Activated naive CD4-positive, alpha-beta T cell treated with Interleukin-2 at 50 U/mL for 16 hours (primary cell): ENCODE measurements around the gene TMEM179B.
"Not testable (repeated sequence)": the region's sequence is repeated elsewhere in the genome, so short reads cannot be mapped to it uniquely, and the experiment has no call there.

Source experiments
- DNase-seq: peaks from one replicate; pipeline ENCODE4 v3.0.0-alpha.2; 2020

The TMEM179B gene

DNA sequence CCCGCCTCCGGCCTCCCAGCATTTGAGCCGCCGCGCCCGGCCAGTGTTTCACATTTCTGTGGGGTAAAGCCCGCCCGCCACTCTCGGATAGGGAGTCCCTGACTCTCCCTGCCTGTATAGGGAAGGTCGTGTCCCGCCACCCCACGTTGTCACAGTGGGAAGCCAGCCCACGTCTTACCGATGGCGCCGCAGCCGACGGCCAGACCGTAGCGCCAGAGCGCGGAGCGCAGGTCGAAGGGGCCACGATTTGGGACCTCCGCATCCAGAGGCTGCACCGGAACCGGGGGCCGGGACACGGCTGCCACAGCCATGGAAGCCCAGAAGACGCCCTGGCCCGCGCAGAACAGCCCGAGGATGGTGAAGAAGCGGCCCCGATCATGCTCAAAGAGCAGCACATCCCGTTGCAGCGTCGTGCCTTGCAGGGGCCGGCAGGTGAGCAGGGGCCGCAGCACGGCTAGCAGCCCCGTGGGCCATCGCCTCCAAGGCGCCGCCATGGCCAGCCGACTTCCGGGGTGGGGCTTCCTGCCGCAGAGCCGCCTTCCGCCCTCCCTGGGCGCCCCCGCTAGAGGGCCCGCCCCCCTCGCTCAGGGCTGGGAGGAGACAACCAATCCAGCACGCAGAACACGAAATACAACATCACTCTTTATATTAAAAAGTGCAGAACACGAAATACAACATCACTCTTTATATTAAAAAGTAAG lies 4.4 kb downstream of the TMEM179B start, which contains the start of gene TMEM223:
Gene TMEM223, minus strand, starts transcription at position 506 of the 701 bp plus-strand sequence. Its CDS starts 12 bp downstream, at position 494.
- peak; percentile 93 for DNase-seq

- no peak for DNase-seq
Measured at GRCh38 chr11:62792202-62792575, 5.0 kb downstream of the TMEM179B start.

- DNase-seq, result no peak
Measured at GRCh38 chr11:62794201-62794775, 7.1 kb downstream of the TMEM179B start.

GRCh38 chr11:62796281-62796680 lies 9.1 kb downstream of the TMEM179B start:
- no peak for DNase-seq

DNA sequence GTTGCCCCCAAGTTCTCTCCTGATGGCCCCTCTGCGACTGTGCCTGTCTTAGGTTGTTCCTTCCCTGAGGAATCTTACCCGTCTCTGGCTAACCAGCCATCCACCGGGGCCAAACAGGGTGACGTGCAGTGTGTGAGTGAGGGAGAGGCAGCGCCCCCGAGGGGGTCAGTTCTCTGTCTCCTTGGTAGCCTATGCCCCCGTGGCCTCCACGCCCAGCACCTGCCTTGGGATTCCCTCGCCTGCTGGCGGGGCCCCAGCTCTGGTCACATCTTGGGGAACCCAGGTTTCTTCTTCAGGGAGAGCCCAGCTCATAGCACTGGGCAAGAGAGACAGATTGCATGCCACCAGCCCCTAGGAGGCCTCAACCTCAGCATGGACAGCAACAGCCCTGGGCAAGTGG lies 12.3 kb downstream of the TMEM179B start:
- no peak for DNase-seq

DNA sequence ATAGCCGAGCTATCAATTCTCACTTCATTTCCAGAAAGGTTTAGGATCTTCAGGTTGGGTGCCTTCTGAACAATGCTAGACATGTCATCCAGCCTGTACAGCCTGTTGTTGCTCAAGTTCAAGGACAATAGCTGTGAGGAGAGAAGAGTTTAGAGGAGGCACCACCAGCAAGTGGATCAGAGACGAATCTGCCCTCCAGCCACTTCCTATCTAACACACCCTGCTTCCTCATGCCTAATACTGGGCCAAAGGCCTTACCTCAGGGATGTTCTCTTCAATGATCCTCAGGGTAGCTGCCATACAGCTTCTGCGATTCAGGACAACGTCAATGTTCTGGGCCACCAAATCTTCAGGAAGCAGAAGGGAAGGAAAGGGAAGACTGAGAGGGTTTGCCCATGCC lies 13.9 kb downstream of the TMEM179B start:
- DNase-seq, result no peak

- no peak for DNase-seq
Measured at GRCh38 chr11:62804310-62805075, 17.3 kb downstream of the TMEM179B start.

DNA sequence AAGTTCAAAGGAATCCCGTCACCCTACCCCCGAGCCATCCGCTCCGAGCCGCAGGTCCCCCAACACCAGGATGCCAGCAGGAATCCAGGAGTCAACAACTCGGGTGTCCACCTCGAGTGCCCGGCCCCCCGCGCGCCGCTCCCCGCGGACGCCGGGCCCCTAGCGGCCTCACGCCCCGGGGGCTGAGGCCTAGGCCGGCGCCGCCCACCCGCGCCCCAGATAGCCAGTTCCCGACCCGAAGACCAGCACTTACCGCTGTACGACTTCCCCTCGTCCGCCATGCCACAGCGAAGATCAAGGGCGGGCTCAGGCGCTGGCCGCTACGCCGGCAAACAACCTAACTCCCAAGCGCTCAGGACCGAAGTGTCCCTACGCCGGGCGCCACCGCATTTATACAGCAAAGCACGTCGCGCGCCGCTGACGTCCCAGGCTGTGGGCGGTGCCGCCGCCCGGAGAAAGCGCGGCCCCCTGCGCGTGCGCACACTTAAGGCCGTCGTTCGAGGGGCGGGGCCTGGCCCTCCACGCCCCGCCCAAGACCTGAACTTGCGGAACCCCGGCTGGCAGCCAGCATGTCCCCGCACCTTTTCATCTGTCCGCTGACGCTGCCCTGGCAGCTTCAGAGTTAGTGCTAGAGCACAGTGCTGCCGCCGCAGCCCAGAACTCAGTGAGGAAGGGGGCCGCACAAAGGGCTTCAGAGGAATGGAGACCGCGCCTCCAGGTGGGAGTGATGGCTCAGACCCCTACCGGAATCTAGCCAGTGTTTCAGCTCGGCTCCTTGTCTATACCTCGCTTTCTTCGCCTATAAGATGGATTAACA lies 18.1 kb downstream of the TMEM179B start, which contains the start of gene NXF1:
Gene NXF1, minus strand, starts transcription at position 365 of the 817 bp plus-strand sequence. Its CDS starts 84 bp downstream, at position 281.
- peak; percentile 95 for DNase-seq

- DNase-seq, result peak; percentile 36
Measured at GRCh38 chr11:62805961-62806441, 18.8 kb downstream of the TMEM179B start.

- no peak for DNase-seq
Measured at GRCh38 chr11:62806611-62807121, 19.5 kb downstream of the TMEM179B start.

DNA sequence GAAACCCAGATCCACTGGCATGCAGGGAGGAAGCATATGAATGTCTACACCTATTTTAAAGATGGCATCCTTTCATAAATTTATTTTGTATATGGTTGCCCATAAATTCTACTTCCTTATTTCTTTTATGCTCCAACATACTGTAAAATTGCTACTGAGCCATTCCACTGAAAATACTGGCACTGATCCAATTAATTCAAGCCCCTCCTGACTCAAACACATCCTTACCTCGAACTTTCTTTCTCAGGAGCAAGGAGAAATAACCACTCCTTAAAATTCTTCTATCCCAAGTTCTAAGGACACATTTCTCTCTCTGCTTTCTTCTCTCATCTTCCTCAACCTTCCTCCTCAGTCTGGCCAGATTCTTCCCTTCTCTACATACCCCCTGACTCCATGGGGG lies 23.5 kb downstream of the TMEM179B start:
- no peak for DNase-seq

GRCh38 chr11:62811659-62812058 lies 24.5 kb downstream of the TMEM179B start:
- no peak for DNase-seq

DNA sequence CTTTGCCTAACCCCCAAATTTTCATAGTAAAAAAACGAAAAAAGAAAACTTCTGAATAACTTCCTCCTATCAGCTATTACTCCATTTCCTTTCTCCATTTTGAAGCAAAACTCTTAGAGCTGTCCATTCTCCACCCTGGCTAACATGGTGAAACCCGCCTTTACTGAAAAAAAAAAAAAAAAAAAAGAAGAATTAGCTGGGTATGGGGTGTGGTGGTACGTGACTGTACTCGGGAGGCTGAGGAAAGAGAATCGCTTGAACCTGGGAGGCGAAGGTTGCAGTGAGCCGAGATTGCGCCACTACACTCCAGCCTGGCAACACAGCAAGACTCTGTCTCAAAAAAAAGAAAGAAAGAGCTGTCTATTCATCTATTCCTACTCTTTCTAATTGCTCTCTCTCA lies 29.4 kb downstream of the TMEM179B start:
- no peak for DNase-seq

DNA sequence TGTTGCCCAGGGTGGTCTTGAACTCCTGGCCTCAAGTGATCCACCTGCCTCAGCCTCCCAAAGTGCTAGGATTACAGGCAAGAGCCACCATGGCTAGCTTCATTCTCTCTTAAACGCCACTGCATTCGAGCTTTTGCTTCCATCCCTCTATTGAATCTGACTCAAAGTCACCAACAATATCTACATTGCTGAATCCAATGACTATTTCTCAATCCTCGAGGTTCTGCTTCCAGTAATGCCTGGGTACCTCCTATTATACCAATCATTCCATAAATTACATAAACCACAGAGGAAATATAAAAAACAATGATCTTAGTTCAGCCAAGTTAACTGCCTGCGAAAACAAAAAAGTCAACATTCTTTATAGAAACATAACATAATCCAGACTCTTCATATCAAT lies 29.9 kb downstream of the TMEM179B start:
- DNase-seq, result no peak

DNA sequence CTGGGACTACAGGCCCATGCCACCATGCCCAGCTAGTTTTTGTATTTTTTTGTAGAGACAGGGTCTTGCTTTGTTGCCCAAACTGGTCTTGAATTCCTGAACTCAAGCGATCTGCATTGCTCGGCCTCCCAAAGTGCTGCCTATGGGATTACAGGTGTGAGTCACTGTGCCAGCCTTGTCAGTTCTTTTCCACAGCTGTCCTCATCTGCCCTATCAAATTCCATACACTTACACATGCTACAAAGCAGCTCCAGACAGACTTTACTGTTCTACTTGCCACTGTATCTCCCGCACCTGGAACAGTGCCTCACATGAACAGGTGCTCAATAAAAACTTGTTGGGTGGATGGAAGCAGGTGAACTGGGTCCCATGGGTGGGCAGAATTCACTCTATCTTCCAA lies 36.5 kb downstream of the TMEM179B start:
- no peak for DNase-seq

- not testable (repeated sequence) for DNase-seq
Measured at GRCh38 chr11:62828130-62828529, 40.9 kb downstream of the TMEM179B start.

GRCh38 chr11:62830904-62831519 lies 43.8 kb downstream of the TMEM179B start:
- DNase-seq, result no peak

DNA sequence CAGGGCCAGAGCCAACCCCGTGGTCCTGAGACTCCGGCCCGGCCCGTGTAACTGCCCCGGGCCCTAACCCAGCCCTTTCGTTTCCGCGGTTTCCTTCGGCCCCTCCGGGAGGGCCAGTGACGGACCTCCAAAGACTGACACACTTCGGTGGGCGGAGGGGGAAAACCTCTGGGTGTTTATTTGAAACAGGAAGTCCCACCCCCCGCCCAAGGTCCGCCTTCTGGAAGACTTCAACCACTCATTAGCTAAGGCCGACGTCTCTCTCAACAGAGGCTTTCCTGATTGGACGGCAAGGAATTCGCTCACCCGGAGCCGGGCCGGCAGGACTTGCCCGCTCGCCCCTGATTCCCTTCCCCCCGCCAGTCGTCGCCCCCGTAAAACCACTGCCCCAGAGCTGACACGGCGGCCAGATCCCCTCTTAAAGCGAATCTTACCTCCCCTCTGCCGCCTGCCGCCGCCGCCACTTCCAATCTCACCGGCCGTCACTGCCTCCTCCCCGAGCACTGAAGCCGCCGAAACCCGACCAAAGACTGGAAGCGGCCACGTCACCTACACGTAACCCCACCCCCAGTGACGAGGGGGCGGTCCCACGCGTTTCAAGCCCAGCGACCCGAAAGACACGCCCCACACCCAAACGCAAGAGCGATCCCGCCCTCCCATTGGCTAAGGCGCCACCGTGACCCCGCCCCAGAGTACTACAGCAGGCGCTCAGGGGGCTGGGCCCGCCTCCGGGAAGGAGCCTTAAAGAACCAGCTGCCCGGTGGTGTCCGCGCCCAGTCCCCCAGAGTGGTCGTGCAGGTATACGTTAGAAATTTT lies 44.5 kb downstream of the TMEM179B start, which contains the start of gene STX5:
Gene STX5, minus strand, starts transcription at position 532 of the 816 bp plus-strand sequence. CDS start 808 bp downstream, outside the sequence.
- DNase-seq, result peak; percentile 100

DNA sequence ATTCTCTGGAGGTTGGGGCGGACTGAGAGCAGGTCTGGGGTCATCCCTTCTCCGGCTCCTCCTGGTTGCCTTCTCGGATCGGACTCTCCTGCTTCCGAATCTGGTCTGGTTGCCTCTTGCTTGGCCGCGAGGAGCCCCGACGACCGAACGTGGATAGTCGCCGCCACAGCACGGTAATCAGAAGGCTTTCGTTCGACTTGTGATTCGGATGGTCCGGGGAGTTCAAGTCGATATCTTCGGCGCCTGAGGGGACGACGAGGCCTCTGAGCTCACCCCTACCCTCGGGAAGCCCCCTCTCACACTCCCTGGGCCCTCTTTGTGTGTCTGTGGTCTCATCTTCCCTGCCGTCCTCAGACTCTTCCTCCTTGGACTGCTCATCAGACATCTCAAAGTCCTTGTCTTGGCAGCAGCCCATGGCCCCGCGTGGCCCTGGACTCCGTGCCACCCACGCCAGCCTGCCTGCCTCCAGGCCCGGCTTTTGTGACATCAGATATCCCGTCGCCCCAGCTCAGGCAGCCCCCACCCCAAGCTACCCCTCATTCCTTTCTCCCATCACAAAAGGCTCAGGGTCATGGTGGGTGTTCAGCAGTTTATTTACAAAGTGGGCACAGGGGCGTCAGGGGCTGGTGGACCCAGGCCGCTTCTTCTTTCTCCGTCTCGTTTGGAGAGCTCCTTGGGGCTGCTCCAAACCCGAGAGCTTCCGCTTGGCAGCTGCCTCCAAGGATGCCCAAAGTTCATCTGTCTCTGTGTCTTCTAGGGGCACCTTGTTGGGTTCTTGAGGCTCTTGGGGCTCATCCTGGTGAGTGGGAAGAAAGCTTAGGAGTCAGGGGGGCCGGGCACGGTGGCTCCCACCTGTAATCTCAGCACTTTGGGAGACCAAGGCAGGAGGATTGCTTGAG lies 45.4 kb downstream of the TMEM179B start, which contains the start of gene TEX54:
Gene TEX54, minus strand, starts transcription at position 506 of the 899 bp plus-strand sequence.
- no peak for DNase-seq

GRCh38 chr11:62835336-62835735 lies 48.1 kb downstream of the TMEM179B start:
- no peak for DNase-seq
